Nephron progenitor cell (in vitro differentiated cells): Measurements from ENCODE around the gene ATP2B2.
A peak's percentile ranks its signal among the peaks of the same experiment; 100 is the strongest.

Experiments used
- DNase-seq: peaks from one replicate; pipeline ENCODE4 v3.0.0; 2021
- H3K27ac Mint-ChIP-seq: 2 replicates; pipeline ENCODE4 v1.8.0; 2021; ENCODE audit warnings: mild to moderate bottlenecking, moderate library complexity, mixed read lengths
- H3K27me3 Mint-ChIP-seq: 2 replicates; pipeline ENCODE4 v1.8.0; 2021; ENCODE audit warnings: mild to moderate bottlenecking, low read depth, mixed read lengths; ENCODE audit not compliant: poor library complexity
- H3K36me3 Mint-ChIP-seq: 2 replicates; pipeline ENCODE4 v1.8.0; 2021; ENCODE audit warnings: low read depth, mixed read lengths
- H3K4me1 Mint-ChIP-seq: 2 replicates; pipeline ENCODE4 v1.8.0; 2021; ENCODE audit warnings: mixed read lengths
- H3K4me3 Mint-ChIP-seq: 2 replicates; pipeline ENCODE4 v1.8.0; 2021; ENCODE audit warnings: mild to moderate bottlenecking, moderate library complexity, mixed read lengths
- H3K9me3 Mint-ChIP-seq: 2 replicates; pipeline ENCODE4 v1.8.0; 2021; ENCODE audit warnings: mild to moderate bottlenecking, moderate library complexity, mixed read lengths
- TF ChIP-seq, protein P1 (sequence below): fragments of 200-600 bp; sonication (generic); IDR thresholded peaks from 2 replicates; pipeline ENCODE4 v1.5.0; 2021; ENCODE audit warnings: antibody characterized with exemption

ATP2B2 gene

GRCh38 chr3:10505791-10506585, 602 bp upstream of the ATP2B2 start:
- Mint-ChIP-seq H3K9me3 (no peaks in the 10 kb centered on the region), H3K4me1 (peaks cover 29% of the 10 kb centered on the region), H3K27ac (no peak overlapping the region), H3K27me3 (peaks cover 70% of the 10 kb centered on the region), H3K36me3 (no peaks in the 10 kb centered on the region), H3K4me3 (peak overlapping the region; percentile 67)
- DNase-seq: no peak
- TF ChIP-seq, protein P1, sequence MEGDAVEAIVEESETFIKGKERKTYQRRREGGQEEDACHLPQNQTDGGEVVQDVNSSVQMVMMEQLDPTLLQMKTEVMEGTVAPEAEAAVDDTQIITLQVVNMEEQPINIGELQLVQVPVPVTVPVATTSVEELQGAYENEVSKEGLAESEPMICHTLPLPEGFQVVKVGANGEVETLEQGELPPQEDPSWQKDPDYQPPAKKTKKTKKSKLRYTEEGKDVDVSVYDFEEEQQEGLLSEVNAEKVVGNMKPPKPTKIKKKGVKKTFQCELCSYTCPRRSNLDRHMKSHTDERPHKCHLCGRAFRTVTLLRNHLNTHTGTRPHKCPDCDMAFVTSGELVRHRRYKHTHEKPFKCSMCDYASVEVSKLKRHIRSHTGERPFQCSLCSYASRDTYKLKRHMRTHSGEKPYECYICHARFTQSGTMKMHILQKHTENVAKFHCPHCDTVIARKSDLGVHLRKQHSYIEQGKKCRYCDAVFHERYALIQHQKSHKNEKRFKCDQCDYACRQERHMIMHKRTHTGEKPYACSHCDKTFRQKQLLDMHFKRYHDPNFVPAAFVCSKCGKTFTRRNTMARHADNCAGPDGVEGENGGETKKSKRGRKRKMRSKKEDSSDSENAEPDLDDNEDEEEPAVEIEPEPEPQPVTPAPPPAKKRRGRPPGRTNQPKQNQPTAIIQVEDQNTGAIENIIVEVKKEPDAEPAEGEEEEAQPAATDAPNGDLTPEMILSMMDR: no peak

- Mint-ChIP-seq H3K4me3 (peak overlapping the region; percentile 73), H3K27ac (no peak overlapping the region), H3K4me1 (peaks cover 34% of the 10 kb centered on the region), H3K36me3 (no peaks in the 10 kb centered on the region), H3K9me3 (no peaks in the 10 kb centered on the region), H3K27me3 (peaks cover 55% of the 10 kb centered on the region)
- TF ChIP-seq, protein P1: no peak
- DNase-seq: no peak
These were observed 976 bp downstream of the ATP2B2 start for GRCh38 chr3:10504171-10505049.

DNA sequence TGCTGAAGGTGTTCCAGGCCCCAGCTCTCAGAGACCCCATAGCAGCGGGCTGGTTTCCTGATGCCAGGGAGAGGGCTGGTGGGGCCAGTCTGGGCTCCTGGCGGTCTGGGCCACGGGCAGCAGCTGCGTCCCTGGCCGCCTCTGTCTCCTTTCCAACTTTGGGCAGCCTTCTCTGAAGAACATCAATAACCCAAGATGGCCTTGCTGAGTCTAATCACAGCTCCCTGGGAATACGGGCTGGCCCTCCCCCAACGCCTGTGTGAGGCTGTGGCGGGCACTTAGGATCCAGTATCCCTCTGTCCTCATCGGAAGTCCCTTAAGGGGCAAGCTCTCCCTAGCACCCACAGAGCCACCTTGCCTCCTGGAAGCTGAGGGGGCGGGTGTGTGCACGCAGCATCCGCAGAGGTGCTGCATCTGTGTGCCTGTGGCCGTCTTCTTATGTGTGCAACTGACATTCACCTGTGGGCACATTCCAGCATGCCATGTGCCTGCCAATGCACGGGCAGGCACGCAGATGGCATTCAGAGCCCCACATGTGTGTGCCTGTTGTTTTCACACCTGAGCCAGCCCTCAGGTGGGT, 2.1 kb downstream of the ATP2B2 start:
- Mint-ChIP-seq H3K4me3 (no peak overlapping the region), H3K27me3 (peaks cover 51% of the 10 kb centered on the region), H3K27ac (no peak overlapping the region), H3K4me1 (peaks cover 34% of the 10 kb centered on the region), H3K9me3 (no peaks in the 10 kb centered on the region), H3K36me3 (no peaks in the 10 kb centered on the region)
- no peak for DNase-seq
- TF ChIP-seq, protein P1: no peak

GRCh38 chr3:10502185-10502880, 3.1 kb downstream of the ATP2B2 start:
- no peak overlapping the region for H3K4me3 Mint-ChIP-seq
- H3K27me3 Mint-ChIP-seq: peaks cover 49% of the 10 kb centered on the region
- TF ChIP-seq, protein P1: no peak
- no peak overlapping the region for H3K27ac Mint-ChIP-seq
- H3K4me1 Mint-ChIP-seq: peaks cover 34% of the 10 kb centered on the region
- H3K9me3 Mint-ChIP-seq: no peaks in the 10 kb centered on the region
- DNase-seq: no peak
- H3K36me3 Mint-ChIP-seq: no peaks in the 10 kb centered on the region

- H3K9me3 Mint-ChIP-seq: no peaks in the 10 kb centered on the region
- no peak overlapping the region for H3K4me3 Mint-ChIP-seq
- TF ChIP-seq, protein P1: no peak
- H3K27ac Mint-ChIP-seq: no peak overlapping the region
- DNase-seq: no peak
- H3K27me3 Mint-ChIP-seq: peaks cover 49% of the 10 kb centered on the region
- H3K36me3 Mint-ChIP-seq: no peaks in the 10 kb centered on the region
- peaks cover 34% of the 10 kb centered on the region for H3K4me1 Mint-ChIP-seq
These were observed 3.7 kb downstream of the ATP2B2 start for GRCh38 chr3:10501664-10502052.
